DMS153 treated with DMSO at 0.1 percent for 48 hours (cell line): Measurements from ENCODE around the gene SNX1.
A peak's percentile ranks its signal among the peaks of the same experiment; 100 is the strongest.
"Not testable (repeated sequence)": the region's sequence is repeated elsewhere in the genome, so short reads cannot be mapped to it uniquely, and the experiment has no call there.

Experiments
- DNase-seq: peaks from one replicate; lab custom pipeline; 2025; ENCODE audit not compliant: unreplicated experiment; lab: John Stamatoyannopoulos, UW

Gene SNX1

DNA sequence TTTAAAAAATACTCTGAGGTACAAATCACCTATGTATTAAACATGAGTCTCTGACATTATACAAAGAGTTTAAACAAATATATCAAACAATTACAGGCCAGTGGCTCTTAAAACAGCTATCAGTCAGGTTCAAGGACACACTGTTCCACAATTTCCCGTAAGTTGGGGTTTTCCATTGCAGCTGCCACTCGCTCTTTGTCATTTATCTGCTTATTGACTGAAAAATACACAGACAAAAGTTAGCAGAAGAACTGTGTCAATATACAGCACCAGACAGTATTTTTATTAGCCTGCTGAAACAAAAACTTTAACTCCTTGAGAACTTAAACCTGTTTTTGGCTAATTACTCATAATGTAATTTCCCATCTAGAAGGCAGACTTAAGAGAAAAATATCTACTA is 23.0 kb upstream of the SNX1 start:
- DNase-seq = no peak

DNA sequence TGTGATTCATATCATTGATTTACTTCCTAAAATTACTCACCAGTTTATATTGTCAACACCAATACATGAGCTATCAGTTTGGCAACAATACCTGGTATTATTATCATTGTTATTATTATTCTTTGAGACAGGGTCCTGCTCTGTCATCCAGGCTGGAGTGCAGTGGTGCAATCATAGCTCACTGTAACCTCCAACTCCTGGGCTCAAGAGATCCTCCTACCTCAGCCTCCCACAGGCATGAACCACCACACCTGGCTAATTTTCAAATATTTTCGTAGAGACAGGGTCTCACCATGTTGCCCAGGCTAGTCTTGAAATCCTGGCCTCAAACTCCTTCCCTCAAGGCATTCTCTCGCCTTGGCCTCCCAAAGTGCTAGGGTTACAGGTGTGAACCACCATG is 22.3 kb upstream of the SNX1 start:
- DNase-seq = not testable (repeated sequence)

DNA sequence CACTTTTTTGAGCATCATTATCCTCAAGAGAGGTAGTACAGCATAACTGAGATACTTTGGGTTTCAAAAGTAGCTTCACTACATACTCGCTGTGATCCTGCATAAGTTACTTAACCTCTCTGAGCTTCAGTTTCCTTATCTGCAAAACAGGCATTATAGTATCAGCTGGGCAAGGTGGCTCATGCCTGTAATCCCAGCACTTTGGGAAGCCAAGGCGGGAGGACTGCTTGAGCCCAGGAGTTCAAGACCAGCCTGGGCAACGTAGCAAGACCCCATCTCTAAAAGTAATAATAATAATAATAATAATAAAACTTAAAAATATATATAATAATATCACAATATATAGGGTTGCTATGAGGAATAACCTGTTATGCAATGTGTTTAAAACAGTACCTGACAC is 13.0 kb upstream of the SNX1 start:
- DNase-seq = no peak

DNA sequence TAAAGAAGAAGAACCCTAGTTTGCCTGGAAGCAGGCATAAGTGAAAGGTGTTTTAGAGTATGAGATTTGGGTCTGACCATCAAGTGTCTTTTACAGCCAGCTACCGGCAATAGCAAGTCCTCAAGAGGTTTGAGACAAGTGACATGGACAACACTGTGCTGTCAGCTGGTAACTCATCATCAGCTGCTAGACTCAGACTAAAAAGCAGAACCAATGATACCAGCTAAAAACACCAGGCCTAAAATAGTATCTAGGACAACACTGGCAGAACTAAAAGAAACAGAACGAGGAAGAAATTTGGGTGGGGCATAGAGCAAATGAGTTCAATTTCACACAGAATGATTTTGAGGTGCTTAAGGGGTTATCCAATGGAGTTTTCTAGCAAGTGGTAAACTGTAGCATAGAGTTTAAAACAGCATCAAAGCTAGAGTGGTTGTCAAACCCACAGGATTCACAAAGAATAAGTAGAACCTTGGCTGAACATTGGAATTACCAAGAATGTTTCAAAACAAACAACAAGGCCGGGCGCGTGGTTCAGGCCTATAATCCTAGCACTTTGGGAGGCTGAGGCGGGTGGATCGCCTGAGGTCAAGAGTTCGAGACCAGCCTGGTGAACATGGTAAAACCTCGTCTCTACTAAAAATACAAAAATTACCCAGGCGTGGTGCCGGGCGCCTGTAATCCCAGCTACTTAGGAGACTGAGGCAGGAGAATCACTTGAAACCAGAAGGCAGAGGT is 6.1 kb upstream of the SNX1 start:
- no peak for DNase-seq

DNA sequence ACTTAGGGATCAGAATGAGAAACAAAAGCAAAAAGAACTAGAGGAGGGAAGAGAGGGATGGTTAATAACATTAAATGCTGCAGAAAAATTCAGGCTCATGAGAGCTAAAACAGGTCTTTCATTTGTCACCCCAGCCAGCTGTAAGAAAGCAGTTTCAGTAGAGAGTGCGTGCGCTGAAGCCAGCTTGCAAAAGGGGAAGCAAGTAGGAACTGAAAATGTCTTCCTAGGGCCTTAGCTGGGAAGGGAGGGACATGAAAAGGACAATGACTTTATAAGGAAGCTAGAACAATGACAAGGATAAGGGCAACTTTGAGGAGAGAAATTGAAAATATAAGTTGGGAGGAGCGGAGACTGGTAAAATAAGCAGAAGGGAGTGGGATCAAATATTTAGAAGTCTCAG is 5.3 kb upstream of the SNX1 start:
- DNase-seq = no peak

DNA sequence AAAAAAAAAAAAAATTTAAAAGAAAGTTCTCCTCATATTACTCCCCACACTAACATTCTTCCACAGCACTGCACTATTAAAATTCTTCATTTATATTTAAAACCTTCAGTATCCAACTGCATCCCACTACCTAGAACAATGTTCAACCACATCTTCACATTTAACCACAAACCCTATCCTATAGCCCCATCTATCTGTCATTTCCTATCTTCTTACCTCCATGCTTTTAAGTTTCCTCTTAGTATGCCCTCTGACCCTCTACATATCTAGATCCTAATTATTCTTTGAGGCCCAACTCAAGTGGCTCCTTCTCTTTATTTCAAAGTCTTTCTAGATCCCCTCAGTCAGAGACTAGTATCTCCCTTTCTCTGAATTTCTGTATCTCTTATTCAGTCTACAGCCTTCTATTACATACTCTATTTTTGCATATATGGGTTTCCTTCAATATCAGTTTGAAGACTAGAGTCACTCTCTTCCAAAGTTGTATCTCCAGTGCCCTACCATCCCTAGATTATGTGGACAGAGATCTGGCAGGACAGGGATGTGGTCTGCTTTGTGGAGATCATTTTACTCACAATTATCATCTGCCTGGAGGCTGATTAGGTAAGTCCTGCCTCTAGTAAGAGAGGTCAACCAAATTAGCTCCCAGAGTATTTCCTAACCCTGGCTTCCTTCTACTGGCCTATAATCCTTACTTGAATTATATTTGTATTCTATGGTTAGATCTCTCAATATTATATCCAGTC is 3.5 kb upstream of the SNX1 start:
- no peak for DNase-seq

DNA sequence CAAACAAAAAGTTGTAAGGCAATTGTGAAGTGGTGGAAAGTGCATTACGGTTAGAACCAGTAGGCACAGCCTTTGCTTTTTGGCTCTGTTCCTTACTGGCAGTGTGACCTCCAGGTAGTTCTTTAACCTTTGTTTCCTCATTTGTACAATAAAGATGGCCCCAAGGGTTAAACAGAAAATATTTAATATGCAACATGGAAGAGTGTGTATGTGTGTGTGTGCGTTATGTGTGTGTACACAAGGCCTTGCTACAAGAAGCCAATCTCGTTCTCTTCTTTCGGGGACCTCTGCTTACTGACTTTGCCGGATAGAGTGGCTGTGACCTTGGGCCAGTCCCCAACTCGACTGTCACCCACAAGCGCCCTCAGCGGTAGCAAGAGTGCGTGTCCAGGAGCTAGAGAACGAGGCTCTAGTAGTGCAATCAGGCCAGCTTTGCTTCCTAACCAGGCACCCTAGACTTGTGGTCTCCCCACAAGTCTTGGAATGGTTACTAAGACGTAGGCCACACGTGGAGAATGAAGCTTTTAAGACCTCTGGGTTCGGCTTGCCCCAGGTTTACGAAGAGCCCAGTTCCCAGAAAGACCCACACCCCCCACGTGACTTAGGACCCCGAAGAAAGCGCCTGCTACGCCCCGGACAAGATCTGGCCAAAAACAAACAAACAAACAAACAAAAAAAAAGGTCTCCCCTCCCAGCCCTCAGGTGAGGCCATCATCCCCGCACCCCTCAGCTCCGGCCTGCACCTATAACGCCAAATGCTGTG is 2.7 kb upstream of the SNX1 start:
- no peak for DNase-seq

DNA sequence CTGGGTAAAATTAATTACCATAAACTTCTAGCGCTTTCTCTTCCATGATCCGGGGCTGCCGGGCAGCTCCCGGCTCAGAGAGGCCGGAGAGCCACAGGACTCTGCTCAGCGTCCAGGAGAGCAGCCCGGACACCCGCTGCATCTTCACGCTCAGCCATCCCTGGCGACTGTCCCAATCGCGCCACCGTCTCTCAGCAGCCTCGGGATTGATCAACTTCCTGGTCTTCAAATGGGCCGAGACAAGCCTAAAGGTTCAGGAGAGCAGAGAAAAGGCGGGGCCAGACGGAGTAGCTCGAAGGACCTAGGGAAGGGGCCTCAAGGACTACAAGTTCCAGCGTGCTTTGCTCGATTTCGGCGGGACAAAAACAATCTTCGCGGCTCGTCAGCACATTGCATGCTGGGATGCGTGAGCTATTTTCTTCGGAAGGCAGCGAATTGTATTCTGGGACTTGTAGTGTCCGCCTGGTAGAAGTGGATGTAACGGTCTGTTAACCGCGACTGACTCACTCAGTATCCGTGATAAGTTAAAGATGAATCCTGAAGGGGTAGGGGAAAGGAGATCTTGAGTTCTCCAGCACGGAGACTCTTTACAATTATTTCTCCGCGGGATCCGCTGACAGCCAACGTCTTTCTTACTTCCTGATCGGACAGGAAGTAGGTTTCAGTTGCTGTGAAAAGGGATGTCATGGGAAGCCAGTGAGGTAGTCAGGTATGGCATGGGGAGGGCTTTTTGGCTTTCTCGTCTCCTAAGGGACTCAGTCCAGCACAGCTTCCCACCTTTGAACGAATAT is 2.0 kb upstream of the SNX1 start, which contains the start of gene CIAO2A:
CIAO2A (minus strand) TSS at position 212 of the 791 bp plus-strand sequence; CDS start at position 142, 70 bp downstream.
- DNase-seq = peak; percentile 86

DNA sequence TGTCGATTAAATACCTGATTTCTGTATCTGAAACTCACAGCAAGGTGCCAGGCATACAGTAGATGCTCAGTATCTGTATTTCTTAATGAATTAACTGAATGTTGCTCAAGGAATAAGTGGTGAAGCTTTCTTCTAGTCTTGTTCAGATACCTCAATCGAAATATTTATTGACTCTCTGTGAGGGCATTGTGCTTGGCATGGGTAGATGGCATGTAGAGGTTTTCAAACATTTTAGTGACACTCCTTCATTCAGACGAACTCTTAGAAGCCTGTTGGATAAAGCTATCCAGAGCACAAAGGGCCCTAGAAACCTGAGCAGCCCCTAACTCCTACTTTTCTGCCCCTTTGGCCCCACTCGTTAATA is 369 bp upstream of the SNX1 start:
- DNase-seq = no peak

DNA sequence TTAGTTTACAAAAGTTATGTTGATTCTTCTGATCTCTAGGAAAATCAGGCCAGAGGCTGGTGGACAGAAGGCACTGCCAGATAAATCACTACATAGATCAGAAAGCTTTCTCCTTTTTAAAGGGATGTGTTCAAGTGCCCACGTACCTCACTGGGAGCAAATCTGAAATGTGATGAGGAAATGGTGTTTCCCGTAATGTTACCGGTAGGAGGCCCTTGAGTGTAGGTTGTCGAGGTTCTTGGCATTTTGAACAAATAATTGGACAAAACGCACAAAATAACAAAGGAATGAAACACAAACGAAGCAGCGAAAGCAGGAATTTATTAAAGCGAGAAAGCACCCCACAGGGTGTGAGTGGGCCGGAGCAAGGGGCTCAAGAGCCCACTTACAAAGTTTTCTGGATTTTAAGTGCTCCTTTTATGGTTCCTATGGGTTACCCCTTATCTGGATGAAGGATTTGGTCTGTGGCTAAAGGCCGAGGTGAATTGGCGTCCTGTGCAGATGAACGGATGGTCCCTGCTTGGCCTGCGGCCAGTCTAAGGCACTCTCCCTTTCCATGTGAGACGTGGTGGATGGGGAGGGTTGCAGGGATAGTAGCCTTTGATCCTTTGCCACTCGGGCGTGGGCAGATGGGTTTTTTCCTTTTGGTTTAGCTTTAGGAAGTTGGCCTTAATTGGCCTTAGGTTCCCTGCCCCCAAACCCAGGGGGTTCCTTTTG is 1.0 kb downstream of the SNX1 start:
- no peak for DNase-seq

DNA sequence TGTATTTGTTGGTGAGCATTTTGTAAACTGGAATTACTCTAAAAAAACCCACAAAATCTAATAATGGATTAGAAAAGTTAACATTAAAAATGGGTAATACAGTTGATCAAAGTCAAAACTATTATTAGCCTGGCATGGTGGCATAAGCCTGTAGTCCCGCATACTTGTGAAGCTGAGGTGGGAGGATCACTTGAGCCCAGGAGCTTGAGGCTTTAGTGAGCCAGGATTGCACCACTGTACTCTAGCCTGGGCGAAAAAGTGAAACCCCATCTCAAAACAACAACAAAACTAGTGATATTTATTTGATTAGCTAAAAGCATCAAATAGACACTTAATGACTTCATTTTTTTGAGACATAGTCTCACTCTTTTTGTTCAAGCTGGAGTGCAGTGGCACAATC is 3.6 kb downstream of the SNX1 start:
- DNase-seq = no peak

DNA sequence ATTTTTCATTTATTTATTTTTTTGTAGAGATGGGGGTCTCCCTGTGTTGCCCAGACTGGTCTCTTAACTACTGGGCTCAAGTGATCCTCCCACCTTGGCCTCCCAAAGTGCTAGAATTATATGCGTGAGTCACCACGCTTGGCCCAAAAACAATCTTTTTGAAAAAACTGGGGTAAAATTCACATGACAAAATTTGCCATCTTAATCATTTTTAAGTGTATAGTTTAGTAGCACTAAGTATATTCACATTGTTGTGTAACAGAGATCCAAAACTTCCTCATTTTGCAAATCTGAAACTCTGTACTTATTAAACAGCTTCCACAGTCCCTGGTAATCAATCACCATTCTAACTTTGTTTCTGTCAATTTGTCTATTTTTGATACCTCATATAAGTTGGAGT is 5.2 kb downstream of the SNX1 start:
- DNase-seq = no peak

DNA sequence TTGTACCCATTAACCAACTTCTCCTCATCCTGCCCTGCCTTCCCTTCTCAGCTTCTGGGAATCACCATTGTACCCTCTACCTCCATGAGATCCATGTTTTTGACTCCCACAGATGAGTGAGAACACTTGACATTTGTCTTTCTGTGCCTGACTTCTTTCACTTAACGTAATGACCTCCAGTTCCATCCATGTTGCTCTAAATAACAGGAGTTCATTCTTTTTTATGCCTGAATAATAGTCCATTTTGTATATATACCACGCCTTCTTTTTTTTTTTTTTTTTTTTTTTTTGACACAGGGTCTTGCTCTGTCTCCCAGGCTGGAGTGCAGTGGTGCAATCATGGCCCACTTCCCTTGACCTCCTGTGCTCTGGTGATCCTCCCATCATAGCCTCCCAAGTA is 6.7 kb downstream of the SNX1 start:
- DNase-seq = no peak

DNA sequence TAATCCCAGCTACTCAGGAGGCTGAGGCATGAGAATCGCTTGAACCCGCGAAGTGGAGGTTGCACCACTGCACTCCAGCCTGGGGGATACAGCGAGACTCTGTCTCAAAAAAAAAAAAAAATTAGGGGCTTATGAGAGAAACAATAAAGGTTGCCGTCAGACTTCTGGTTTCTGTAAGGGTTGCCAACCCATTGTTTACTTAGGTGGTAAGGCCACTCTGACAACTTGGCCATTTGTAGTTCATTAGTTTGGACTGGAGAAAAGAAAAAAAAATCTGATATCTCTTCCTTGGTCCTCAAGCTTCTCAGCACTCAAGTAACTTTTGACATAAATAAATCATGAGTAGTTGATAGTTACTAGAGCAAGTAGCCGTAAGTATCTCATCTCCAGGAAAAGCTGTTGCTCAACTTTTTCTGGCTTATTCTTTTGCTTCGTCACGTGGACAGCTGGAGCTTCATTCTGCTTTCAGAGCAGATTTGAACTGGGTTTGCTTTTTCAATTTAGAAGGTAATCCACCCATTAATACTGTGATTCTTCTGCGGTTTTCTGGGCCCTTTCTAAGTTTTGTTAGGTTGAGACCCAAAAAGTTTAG is 9.4 kb downstream of the SNX1 start:
- no peak for DNase-seq

DNA sequence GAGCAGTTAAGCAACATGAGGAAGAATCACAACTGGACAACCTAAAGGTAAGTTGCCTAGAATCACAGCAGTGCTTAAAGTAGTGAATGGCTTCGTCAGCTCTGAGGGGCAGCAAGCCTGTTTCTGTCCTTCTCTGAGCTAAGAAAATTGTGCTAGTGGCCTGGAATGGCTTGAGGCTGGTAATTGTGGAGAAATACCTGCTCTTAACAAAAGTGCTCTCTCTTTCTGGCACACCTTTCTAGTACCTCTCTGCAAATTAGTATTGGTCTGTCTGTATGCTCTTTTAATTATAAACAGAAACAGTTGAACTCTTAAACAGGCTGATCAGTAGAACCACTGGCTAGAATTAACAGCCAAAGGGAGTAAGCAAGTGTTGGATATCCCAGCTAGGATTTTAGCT is 11.6 kb downstream of the SNX1 start:
- no peak for DNase-seq

DNA sequence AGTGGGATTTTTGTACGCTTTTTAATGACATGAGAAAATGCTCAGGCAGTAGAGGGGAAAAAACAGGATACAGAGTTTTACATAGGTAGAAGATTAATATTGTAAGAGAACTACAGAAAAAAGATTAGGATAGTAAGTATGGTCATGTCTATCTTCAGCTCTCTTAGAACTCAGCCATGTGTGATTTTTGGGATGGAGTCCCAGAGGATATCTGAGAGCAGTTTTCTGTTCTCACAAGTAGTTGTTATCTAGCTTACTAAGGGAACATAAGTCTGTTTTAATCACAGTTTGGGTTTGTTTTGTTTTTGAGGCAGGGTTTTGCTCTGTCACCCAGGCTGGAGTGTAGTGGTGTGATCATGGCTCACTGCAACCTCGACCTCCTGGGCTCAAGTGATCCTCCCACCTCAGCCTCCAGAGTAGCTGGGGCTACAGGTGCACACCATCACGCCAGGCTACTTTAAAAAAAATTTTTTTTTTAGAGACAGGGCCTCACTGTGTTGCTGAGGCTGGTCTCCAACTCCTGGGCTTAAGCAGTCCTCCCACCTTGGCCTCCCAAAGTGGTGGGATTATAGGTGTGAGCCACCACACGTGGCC is 14.4 kb downstream of the SNX1 start:
- DNase-seq = not testable (repeated sequence)

DNA sequence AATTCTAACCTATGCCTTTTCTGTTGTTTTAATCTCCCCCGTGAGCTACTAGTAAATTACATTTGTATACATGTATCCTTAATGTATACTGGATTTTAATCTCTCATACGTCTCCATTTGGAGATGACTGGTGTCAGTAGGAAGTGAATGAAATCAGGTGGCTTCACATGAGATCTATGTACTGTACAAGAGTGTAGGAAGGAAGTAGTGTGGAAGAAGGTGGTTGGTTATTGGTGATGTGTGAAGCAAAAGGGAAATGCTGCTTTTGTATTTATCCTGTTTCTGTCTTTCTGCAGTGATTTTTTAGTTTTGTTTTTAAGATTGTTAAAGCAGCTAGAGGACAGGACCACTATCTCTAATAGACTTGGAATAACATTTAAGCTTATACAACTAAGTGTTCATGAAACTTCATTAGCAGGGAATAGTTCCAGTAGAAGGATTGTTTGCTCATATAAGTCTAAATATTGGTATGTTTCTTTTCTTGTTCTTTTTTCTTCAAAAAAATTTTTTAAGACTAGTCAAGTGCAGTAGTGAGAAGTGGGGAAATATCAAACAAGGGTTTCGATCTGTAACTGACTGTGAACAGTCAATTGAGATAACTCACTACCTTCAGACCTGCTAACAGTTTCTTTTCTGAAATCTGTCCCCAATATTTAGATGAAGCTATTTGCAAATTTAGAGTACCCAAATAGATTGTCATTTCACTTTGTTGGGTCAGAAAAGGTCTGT is 15.3 kb downstream of the SNX1 start:
- DNase-seq = no peak

DNA sequence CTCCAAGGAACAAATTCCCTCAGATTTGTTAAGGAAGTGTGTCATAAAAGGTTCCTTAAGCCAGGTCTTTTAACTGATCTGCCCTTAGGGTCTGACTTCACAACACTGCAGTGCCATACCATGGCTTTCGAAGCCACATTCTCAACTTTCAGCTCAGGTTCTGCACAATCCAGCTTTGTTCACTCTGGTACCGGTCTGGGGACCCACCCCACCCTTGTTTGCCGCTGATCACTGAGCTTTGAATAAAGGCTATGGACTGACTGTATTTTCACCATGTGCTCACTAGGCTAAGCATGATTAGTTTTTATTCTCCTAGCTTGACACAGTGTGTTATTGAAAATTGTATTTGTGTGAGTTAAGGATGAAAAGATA is 15.9 kb downstream of the SNX1 start:
- no peak for DNase-seq
